GM12878 (cell line): Measurements from ENCODE around the gene CALHM4. TPM values are rescaled to one million over a fixed set of nuclear protein-coding genes. Genes with fewer than 3 reads are reported as not detected.

Experiments used
- ASH2L ChIP-seq: fragments of 300-600, 200-600 bp; sonication (generic); IDR thresholded peaks from 2 replicates; pipeline ENCODE4 v1.6.1; 2017; ENCODE audit warnings: low read depth, mild to moderate bottlenecking, borderline replicate concordance
- EZH2 ChIP-seq: IDR thresholded peaks from 2 replicates; pipeline ENCODE4 v1.6.1; 2012; ENCODE audit warnings: low read depth, mild to moderate bottlenecking, control low read depth, inconsistent platforms, low read length, borderline replicate concordance; ENCODE audit not compliant: control insufficient read depth
- MEF2B ChIP-seq: fragments of 450-650 bp; IDR thresholded peaks from 2 replicates; pipeline ENCODE4 v1.6.1; 2018; ENCODE audit warnings: mild to moderate bottlenecking, moderate library complexity; ENCODE audit not compliant: partially characterized antibody, poor library complexity, severe bottlenecking
- RAD21 ChIP-seq: IDR thresholded peaks from 2 replicates; pipeline ENCODE4 v1.6.1; 2011; ENCODE audit warnings: mild to moderate bottlenecking, low read depth, low read length, moderate library complexity; ENCODE audit not compliant: insufficient read depth
- STAT1 ChIP-seq: fragments of 450-650 bp; conservative IDR thresholded peaks from 2 replicates; pipeline ENCODE4 v1.6.1; 2014; ENCODE audit warnings: antibody characterized with exemption, mild to moderate bottlenecking
- YY1 ChIP-seq: IDR thresholded peaks from 2 replicates; pipeline ENCODE4 v1.6.1; 2011; ENCODE audit warnings: low read depth, mild to moderate bottlenecking, low read length
- polyA plus RNA-seq, 11 experiments: library from polyadenylated mRNA; depleted of rRNA in 4 of 11; unstranded in 6 of 11; stranded (reverse) in 5 of 11; fragments of >200 nt; fragmentation: Nextera tagmentation in 4 of 11; fragmentation: Illumina TruSeq in 1 of 11; extraction: Ambion mirVana in 4 of 11; extraction: Trizol in 1 of 11; gene quantifications; 1 replicate in 1 of 11; 2 replicates in 10 of 11; pipeline versions ENCODE4 v1.2.1 to v1.2.3, GENCODE V29; 2011 to 2016; ENCODE audit warnings: inconsistent platforms in 2 of 11, missing spikeins in 2 of 11, low read depth in 1 of 11
- total RNA-seq, 4 experiments: library from RNA; depleted of rRNA in 3 of 4; stranded (reverse); fragments of >200 nt in 3 of 4; fragmentation: Illumina TruSeq in 1 of 4; extraction: Trizol in 1 of 4; gene quantifications; 2 replicates each; pipeline versions ENCODE4 v1.2.1 to v1.2.3, GENCODE V29; 2013 to 2021
- TF ChIP-seq, protein P1 (sequence below): fragments of 450-650 bp; IDR thresholded peaks from 2 replicates; pipeline ENCODE4 v1.6.1; 2018; ENCODE audit warnings: borderline replicate concordance, mild to moderate bottlenecking; ENCODE audit not compliant: partially characterized antibody
- TF ChIP-seq, protein P2 (sequence below): fragments of 150-350 bp; IDR thresholded peaks from 2 replicates; pipeline ENCODE4 v1.6.1; 2014; ENCODE audit warnings: mild to moderate bottlenecking, low read depth, low read length
- TF ChIP-seq, protein P3 (sequence below): IDR thresholded peaks from 2 replicates; pipeline ENCODE4 v1.6.1; 2011; ENCODE audit warnings: borderline replicate concordance, low read depth, mild to moderate bottlenecking, moderate library complexity, low read length; ENCODE audit not compliant: insufficient read depth, poor library complexity, severe bottlenecking

CALHM4 gene
- total and polyA plus RNA-seq, 10 of the 15 experiments (the other 5 are each of a cell fraction or from before 2014, with no cell fraction given) = not detected

DNA sequence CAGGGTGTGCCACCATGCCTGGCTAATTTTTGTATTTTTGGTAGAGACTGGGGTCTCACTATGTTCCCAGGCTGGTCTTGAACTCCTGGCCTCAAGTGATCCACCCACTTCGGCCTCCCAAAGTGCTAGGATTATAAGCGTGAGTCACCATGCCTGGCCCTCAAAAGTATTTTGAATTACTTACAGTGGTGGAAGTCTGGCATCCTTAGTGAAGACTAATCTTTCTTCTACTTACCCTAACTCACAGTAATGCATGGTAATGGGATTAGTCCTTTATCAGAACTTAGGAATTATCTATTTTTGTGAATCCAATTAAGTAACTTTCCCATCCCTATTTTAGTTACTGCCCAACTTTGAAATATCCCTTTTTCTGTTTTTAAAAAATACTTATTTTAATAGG, 21.7 kb downstream of the CALHM4 start (continued):
- TF ChIP-seq, protein P1, sequence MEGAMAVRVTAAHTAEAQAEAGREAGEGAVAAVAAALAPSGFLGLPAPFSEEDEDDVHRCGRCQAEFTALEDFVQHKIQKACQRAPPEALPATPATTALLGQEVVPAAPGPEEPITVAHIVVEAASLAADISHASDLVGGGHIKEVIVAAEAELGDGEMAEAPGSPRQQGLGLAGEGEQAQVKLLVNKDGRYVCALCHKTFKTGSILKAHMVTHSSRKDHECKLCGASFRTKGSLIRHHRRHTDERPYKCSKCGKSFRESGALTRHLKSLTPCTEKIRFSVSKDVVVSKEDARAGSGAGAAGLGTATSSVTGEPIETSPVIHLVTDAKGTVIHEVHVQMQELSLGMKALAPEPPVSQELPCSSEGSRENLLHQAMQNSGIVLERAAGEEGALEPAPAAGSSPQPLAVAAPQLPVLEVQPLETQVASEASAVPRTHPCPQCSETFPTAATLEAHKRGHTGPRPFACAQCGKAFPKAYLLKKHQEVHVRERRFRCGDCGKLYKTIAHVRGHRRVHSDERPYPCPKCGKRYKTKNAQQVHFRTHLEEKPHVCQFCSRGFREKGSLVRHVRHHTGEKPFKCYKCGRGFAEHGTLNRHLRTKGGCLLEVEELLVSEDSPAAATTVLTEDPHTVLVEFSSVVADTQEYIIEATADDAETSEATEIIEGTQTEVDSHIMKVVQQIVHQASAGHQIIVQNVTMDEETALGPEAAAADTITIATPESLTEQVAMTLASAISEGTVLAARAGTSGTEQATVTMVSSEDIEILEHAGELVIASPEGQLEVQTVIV = no peak
- TF ChIP-seq, protein P2, sequence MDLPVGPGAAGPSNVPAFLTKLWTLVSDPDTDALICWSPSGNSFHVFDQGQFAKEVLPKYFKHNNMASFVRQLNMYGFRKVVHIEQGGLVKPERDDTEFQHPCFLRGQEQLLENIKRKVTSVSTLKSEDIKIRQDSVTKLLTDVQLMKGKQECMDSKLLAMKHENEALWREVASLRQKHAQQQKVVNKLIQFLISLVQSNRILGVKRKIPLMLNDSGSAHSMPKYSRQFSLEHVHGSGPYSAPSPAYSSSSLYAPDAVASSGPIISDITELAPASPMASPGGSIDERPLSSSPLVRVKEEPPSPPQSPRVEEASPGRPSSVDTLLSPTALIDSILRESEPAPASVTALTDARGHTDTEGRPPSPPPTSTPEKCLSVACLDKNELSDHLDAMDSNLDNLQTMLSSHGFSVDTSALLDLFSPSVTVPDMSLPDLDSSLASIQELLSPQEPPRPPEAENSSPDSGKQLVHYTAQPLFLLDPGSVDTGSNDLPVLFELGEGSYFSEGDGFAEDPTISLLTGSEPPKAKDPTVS = no peak
- TF ChIP-seq ASH2L = no peak
- no peak for TF ChIP-seq RAD21
- TF ChIP-seq MEF2B = no peak
- TF ChIP-seq STAT1 = no peak
- TF ChIP-seq, protein P3, sequence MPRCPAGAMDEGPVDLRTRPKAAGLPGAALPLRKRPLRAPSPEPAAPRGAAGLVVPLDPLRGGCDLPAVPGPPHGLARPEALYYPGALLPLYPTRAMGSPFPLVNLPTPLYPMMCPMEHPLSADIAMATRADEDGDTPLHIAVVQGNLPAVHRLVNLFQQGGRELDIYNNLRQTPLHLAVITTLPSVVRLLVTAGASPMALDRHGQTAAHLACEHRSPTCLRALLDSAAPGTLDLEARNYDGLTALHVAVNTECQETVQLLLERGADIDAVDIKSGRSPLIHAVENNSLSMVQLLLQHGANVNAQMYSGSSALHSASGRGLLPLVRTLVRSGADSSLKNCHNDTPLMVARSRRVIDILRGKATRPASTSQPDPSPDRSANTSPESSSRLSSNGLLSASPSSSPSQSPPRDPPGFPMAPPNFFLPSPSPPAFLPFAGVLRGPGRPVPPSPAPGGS = no peak
- no peak for TF ChIP-seq YY1
- TF ChIP-seq EZH2 = no peak
